HG03159 (cell line): ENCODE data around the gene TMEM198.

Experiments
- ATAC-seq: cut with Tn5 transposase; IDR thresholded peaks from one replicate; pipeline ENCODE4 v1.9.1; 2021; ENCODE audit warnings: mild to moderate bottlenecking, moderate library complexity; ENCODE audit not compliant: unreplicated experiment

TMEM198 gene

GRCh38 chr2:219542931-219543595 is 765 bp upstream of the TMEM198 start:
- peak; percentile 39 for ATAC-seq

- no peak for ATAC-seq
Observed at GRCh38 chr2:219544567-219544966, 739 bp downstream of the TMEM198 start.

- ATAC-seq, result no peak
Observed at GRCh38 chr2:219545295-219545942, 1.6 kb downstream of the TMEM198 start.

GRCh38 chr2:219545943-219546352 is 2.1 kb downstream of the TMEM198 start:
- ATAC-seq, result no peak

- ATAC-seq, result no peak
Observed at GRCh38 chr2:219547621-219548020, 3.8 kb downstream of the TMEM198 start.

- no peak for ATAC-seq
Observed at GRCh38 chr2:219548990-219549389, 5.2 kb downstream of the TMEM198 start.

GRCh38 chr2:219549619-219550018 is 5.8 kb downstream of the TMEM198 start:
- no peak for ATAC-seq

GRCh38 chr2:219551441-219552381 is 7.9 kb downstream of the TMEM198 start:
- ATAC-seq, result peak; percentile 22

- peak; percentile 90 for ATAC-seq
Observed at GRCh38 chr2:219552382-219553167, 8.7 kb downstream of the TMEM198 start.

- no peak for ATAC-seq
Observed at GRCh38 chr2:219553168-219553417, 9.3 kb downstream of the TMEM198 start.

GRCh38 chr2:219553463-219553963 is 9.7 kb downstream of the TMEM198 start:
- ATAC-seq, result no peak

GRCh38 chr2:219554350-219554749 is 10.5 kb downstream of the TMEM198 start:
- ATAC-seq, result no peak

GRCh38 chr2:219555956-219556355 is 12.1 kb downstream of the TMEM198 start:
- ATAC-seq, result no peak

GRCh38 chr2:219556413-219556812 is 12.6 kb downstream of the TMEM198 start:
- no peak for ATAC-seq

GRCh38 chr2:219557320-219557719 is 13.5 kb downstream of the TMEM198 start:
- no peak for ATAC-seq

GRCh38 chr2:219557791-219558785 is 14.3 kb downstream of the TMEM198 start:
- no peak for ATAC-seq

GRCh38 chr2:219559156-219559915 is 15.5 kb downstream of the TMEM198 start:
- no peak for ATAC-seq

- ATAC-seq, result no peak
Observed at GRCh38 chr2:219560037-219560892, 16.4 kb downstream of the TMEM198 start.
